DMS 273 (cell line): ENCODE measurements around the gene PILRB.
"Not testable (repeated sequence)": the region's sequence is repeated elsewhere in the genome, so short reads cannot be mapped to it uniquely, and the experiment has no call there.

Source experiments
- DNase-seq: peaks from one replicate; lab custom pipeline; 2025; ENCODE audit not compliant: unreplicated experiment; lab: John Stamatoyannopoulos, UW

PILRB gene

DNA sequence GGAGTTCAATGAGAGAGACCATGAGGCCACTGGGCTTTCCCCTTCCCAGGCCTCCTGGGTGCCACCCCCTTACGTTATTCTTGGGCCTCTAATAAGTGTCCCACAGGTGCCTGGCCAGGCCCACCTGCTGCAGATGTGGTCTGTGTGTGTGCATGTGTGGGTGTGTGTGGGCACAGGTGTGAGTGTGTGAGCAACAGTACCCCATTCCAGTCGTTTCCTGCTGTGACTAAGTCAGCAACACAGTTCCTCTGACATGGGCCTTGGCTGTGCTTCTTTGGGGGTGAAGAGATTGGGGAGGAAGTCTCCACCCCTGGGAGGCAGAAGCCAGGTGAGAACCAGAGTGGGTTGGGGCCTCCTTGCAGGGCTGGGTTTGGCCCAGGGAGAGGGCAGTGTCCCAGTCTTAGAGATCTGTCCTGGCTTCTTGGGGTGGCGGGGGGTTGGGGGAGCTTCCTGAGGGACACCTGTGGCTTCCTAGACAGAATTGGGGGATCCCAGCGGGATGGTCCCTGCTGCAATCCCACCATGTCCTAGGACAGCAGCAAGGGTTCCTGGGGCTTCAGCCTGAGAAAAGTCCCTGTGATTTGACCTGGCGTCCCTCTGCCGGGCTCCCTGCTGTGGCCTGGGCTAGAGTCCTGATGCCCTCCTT lies 4.1 kb upstream of the PILRB start:
- no peak for DNase-seq

DNA sequence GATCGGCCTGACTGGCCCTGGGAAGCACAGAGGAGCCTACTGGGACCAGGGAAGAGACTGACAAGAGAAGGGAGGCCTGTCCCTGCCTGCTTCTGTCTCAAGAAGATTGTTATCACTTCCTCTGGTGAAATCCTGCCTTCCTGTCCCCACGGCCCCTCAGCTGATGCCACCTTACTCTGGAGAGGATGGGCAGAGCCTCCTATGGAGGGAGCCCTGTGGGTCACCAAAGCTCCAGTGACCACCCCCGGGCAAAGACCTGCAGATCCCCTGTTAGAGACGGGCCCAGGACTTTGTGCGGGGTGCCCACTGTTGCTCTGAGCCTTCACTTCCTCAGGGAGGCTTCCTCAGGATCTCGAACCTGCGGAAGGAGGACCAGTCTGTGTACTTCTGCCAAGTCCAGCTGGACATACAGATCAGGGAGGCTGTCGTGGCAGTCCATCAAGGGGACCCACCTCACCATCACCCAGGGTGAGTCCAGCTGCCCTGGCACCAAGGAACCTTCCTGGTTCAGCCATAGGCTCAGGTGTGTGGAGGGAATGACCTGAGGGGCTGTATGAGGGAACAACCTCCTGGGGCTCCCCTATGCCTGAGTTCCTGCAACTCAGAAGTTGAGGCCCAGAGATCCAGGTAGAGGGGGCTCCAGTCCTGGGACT lies 1.4 kb upstream of the PILRB start:
- no peak for DNase-seq

DNA sequence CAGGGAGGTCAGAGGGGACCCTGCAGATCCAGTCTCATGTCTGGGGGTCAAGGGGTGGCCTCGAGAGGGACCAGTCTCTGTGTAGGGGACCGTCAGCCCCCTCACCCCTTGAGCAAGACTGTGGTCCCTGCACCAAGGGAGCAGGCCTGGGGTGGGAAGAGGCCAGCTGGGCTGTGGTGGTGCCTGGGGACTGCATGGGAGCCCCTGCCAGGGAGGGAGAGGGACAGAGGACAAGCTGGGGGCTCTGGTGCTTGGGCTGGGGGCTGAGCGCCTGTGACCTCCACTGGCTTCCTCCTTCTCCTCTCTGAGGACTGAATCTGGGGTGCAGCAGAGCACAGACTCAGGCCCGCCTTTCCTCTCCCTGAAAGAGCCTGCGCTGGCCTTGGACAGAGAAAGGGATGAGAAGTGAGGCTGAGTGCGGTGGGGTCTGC lies 771 bp upstream of the PILRB start:
- DNase-seq: no peak

GRCh38 chr7:100358857-100359212 lies 918 bp downstream of the PILRB start:
- no peak for DNase-seq

GRCh38 chr7:100360135-100360854 lies 2.4 kb downstream of the PILRB start:
- no peak for DNase-seq

- DNase-seq: no peak
Measured at GRCh38 chr7:100363098-100363497, 5.2 kb downstream of the PILRB start.

- DNase-seq: not testable (repeated sequence)
Measured at GRCh38 chr7:100363797-100364196, 5.9 kb downstream of the PILRB start.

DNA sequence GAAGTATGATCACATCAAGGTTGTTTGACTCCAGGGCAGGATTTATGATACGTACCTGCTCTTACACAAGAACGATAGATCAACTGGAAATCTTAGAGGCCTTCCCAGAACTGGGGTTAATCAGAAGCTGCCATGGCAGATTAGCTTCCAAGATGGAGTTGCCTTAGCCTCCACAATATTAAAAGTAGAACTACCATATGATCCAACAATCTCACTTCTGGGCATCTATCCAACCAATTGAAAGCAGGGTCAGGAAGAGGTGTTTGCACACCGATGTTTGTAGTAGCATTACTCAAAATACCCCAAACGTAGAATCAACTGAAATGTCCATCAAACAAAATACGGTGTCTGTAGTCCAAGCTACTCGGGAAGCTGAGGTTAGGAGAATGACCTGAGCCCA lies 6.6 kb downstream of the PILRB start:
- DNase-seq: no peak

DNA sequence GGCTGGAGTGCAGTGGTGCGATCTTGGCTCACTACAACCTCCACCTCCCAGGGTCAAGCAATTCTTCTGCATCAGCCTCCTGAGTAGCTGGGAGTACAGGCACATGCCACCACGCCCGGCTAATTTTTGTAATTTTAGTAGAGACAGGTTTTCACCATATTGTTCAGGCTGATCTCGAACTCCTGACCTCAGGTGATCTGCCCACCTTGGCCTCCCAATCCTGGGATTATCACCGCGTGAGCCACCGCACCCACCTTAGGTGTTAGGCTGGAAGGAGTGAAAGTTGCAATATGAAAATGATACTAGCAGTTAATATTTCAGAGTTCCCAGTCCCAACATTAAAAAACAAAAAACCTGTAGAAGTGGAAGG lies 8.1 kb downstream of the PILRB start:
- DNase-seq: not testable (repeated sequence)

GRCh38 chr7:100366411-100367250 lies 8.7 kb downstream of the PILRB start:
- DNase-seq: no peak

DNA sequence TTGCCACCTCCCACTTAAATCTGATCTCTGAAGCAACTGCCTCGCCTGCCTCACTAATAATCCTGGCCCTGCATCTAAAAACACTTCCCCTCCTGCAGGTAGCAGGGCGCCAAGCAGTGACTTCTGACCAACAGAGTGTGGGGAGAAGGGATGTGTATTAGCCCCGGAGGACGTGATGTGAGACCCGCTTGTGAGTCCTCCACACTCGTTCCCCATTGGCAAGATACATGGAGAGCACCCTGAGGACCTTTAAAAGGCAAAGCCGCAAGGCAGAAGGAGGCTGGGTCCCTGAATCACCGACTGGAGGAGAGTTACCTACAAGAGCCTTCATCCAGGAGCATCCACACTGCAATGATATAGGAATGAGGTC lies 9.3 kb downstream of the PILRB start:
- DNase-seq: no peak

- peak; percentile 45 for DNase-seq
Measured at GRCh38 chr7:100367676-100368613, 10.0 kb downstream of the PILRB start.

DNA sequence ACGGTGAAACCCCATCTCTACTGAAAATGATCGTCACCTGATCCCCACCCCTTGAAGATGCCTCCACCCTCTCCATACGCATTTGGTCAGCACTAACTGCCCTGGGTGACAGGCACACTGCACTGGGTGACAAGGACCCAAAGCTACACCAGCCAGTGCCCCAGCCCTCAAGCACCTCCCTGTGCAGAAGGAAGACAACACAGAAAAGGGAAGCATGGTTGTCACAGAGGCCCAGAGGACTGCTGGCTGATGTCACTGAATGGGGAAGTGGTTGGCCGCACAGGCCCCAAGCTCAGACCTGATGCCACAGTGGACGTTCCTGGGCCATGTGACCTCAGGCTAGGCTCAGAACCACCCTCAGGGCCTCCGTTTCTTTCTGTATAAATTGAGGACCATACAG lies 11.2 kb downstream of the PILRB start:
- DNase-seq: no peak

DNA sequence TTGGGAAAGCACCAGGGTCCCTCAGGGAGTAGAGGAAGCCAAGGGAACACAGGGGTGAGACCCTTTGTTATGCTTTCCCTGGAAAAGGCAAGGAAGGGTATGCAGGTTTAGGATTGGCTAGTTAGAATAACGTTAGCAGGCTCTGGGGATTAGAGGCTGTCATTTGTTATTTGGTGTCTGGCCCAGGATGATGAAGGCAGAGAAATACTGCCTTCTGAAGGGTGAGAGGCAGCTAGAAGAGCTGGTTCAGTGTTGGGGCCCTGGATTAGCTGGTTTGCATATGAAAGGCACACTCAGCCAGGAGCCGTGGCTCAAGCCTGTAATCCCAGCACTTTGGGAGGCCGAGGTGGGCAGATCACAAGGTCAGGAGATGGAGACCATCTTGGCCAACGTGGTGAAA lies 12.4 kb downstream of the PILRB start:
- no peak for DNase-seq

DNA sequence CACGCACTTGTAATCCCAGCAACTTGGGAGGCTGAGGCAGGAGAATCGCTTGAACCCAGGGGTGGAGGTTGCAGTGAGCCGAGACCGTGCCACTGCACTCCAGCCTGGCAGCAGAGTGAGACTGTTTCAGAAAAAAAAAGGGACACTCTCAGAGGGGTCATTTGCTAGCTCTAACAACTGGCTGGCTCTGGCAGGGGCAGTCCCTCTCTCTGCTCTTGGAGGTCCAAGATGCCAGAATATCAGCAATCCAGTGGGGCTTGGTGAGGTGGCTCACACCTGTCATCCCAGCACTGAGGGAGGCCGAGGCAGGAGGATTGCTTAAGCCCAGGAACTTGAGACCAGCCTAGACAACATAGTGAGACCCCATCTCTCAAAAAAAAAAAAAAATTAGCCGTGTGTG lies 12.8 kb downstream of the PILRB start:
- no peak for DNase-seq

- no peak for DNase-seq
Measured at GRCh38 chr7:100371561-100372171, 13.7 kb downstream of the PILRB start.

DNA sequence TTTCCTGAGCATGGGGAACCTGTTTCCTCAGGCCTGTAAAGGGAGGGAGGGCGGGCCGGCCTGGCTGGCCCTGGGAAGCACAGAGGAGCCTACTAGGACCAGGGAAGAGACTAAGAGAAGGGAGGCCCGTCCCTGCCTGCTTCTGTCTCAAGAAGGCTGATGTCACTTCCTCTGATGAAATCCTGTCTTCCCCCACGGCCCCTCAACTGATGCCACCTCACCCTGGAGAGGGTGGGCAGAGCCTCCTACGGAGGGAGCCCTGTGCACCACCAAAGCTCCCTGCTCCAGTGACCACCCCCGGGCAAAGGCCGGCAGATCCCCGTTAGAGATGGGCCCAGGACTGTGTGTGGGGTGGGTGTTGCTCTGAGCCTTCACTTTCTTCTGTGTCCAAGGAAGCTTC lies 14.3 kb downstream of the PILRB start:
- no peak for DNase-seq

DNA sequence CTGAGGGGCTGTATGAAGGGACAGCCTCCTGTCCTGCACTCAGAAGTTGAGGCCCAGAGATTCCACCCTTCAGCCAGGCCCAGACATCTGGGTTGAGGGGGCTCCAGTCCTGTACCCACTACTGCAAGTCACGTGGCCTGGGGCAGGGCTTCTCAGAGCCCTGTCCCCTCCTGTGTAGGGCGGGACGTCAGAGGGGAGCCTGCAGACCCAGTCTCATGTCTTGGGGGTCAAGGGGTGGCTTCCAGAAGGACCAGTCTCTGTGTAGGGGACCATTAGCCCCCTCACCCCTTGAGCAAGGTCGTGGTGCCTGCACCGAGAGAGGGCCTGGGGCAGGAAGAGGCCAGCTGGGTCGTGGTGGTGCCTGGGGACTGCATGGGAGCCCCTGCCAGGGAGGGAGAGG lies 14.8 kb downstream of the PILRB start:
- no peak for DNase-seq

GRCh38 chr7:100373261-100373831 lies 15.4 kb downstream of the PILRB start, which contains the start of gene PILRA:
Gene PILRA, plus strand, starts transcription at chr7:100373487. Its CDS starts 170 bp downstream, at chr7:100373657.
- no peak for DNase-seq
